WERI-Rb-1 (cell line): ENCODE results near the gene EFCAB6.

Experiments
- DNase-seq: peaks from one replicate; pipeline ENCODE4 v3.0.0-alpha.2; 2020
- H3K27ac ChIP-seq: fragments of 250-450 bp; sonication (Bioruptor Pico); 2 replicates; pipeline ENCODE4 v1.5.1; 2020; ENCODE audit warnings: mild to moderate bottlenecking, moderate library complexity
- H3K27me3 ChIP-seq: fragments of 250-450 bp; sonication (Bioruptor Pico); 2 replicates; pipeline ENCODE4 v1.5.1; 2021; ENCODE audit warnings: mild to moderate bottlenecking, low read depth, moderate library complexity; ENCODE audit not compliant: insufficient read depth, severe bottlenecking
- H3K36me3 ChIP-seq: fragments of 250-450 bp; sonication (Bioruptor Pico); 2 replicates; pipeline ENCODE4 v1.5.1; 2020; ENCODE audit warnings: mild to moderate bottlenecking, moderate library complexity
- H3K4me3 ChIP-seq: 2 replicates; pipeline ENCODE4 v1.5.1; 2011; ENCODE audit warnings: low read depth, mild to moderate bottlenecking, control low read depth, low read length
- H3K9me3 ChIP-seq: fragments of 250-450 bp; sonication (Bioruptor Pico); 2 replicates; pipeline ENCODE4 v1.5.1; 2021; ENCODE audit warnings: mild to moderate bottlenecking, moderate library complexity; ENCODE audit not compliant: severe bottlenecking
- TF ChIP-seq, protein P1 (sequence below): IDR thresholded peaks from 2 replicates; pipeline ENCODE4 v1.5.1; 2011; ENCODE audit warnings: low read depth, mild to moderate bottlenecking, control low read depth, inconsistent platforms, low read length

EFCAB6 gene

DNA sequence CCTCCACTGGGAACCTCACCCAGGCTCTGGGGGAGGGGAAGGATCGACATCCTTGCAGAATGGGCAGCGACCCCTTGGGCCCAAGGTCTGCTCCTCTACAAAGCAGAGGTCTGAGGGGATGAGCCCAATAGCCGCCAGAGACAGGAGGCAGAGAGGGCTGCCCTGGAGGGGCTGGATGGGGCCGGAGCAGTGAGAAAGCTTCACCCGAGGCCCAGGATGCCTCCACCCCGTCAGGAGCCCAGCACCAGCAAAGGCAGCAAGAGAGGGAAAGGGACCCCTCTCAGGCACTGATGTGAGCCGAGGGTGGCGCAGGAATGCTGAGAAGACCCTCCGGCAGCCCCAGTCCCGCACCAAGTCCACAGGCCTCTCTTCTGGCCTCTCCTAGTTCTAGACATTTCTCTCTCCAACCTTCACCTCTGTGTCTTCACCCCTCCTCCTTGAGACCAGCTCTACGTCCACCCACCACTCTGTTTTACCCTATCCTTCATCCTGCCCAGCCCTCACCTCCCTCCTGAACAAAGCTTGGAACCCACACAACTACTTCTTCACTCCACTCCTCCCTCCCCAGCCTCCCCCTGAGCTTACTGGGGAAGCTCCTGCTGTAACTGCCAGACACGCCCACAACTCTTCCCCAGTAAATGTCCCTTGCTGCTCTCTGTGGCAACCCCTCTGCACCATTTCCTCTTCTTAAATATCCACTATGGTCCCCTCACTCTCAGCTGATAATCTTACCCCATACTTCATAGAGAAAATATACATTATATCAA, 268.4 kb downstream of the EFCAB6 start:
- Histone ChIP-seq H3K4me3 (no peak overlapping the region), H3K9me3 (no peaks in the 10 kb centered on the region), H3K27me3 (no peaks in the 10 kb centered on the region), H3K36me3 (no peaks in the 10 kb centered on the region), H3K27ac (no peak overlapping the region)
- TF ChIP-seq, protein P1, sequence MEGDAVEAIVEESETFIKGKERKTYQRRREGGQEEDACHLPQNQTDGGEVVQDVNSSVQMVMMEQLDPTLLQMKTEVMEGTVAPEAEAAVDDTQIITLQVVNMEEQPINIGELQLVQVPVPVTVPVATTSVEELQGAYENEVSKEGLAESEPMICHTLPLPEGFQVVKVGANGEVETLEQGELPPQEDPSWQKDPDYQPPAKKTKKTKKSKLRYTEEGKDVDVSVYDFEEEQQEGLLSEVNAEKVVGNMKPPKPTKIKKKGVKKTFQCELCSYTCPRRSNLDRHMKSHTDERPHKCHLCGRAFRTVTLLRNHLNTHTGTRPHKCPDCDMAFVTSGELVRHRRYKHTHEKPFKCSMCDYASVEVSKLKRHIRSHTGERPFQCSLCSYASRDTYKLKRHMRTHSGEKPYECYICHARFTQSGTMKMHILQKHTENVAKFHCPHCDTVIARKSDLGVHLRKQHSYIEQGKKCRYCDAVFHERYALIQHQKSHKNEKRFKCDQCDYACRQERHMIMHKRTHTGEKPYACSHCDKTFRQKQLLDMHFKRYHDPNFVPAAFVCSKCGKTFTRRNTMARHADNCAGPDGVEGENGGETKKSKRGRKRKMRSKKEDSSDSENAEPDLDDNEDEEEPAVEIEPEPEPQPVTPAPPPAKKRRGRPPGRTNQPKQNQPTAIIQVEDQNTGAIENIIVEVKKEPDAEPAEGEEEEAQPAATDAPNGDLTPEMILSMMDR: no peak
- DNase-seq: no peak

DNA sequence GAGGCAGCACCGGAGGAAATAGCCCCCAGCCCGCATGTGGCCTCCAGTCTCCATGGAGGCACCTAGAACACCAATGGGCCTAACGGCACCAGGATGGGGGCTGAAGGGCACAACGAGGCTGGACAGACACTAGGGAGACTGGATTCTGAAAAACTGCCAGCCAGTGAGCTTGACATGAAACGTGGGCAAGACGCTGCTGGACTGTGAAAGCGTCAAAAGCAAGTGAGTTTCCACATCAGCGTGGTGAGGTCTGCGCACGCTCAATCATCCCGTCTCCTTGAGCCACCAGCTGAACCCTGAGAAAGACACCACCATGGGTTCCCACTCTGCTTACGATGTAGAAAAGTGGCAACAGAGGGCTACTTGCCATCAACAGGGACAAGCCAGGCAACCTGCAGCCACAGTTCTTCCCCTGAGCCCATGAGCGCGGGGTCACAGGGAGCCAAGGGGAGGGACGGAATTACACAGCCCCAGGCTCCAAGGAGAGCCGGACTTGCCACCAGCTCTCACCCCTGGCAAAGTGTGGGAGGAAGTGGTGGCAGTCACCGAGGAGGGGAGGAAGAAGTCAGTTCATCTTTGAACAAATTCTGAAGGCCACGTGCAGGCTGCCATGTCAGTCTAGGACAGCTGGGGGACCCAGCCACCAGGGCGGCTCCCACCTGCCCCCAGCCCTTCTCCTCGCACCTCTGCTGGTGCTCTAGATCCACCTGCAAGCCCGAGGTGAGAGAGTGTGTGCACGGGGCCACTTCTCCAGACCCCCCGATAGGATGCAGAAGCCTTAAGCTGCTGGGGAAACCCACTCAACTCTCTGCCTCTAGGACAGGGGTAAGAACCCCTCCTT, 269.2 kb downstream of the EFCAB6 start:
- H3K27ac ChIP-seq: no peak overlapping the region
- no peaks in the 10 kb centered on the region for H3K36me3 ChIP-seq
- no peaks in the 10 kb centered on the region for H3K27me3 ChIP-seq
- H3K9me3 ChIP-seq: no peaks in the 10 kb centered on the region
- TF ChIP-seq, protein P1: no peak
- no peak overlapping the region for H3K4me3 ChIP-seq
- DNase-seq: no peak

DNA sequence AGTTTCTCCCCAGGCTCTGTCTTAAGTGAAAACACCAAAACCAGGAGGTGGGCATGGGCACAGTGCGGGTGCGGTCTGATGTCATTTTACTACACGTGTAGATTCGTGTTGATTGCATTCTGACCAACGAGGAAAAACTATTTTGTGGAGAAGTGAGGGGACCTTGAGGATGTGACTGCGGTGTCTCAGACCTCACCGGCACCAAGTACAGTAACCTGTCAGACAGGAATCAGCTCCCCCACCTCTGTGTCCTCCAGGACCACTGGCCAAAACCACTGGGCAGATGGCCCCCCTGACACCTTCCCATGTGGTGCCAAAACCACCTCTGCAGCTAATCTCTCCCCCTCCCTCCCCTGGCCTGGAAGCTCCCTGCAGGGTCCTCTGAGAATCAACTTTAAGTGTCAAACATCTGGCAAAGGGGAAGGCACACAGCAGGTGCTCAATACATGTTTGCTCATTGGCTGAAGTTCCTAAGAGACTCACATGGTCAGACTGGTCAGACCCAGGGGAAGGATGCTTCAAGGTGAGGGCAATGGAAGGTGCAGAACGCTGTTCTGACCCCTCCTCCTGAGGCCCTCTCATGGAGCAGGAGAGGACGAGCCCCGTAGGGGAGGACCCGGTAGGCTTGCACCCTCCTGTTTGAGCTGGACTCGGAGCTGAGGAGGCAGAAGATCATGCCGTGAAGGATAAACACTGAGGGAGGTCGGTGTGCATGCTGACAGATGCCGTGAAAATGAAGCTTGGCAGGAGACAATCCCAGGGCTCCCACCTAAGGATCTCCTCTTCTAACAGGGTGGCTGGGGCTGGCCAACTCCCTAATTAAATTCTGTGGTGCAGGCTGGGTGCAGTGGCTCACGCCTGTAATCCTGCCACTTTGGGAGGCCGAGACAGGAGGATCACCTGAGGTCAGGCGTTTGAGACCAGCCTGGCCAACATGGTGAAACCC, 270.4 kb downstream of the EFCAB6 start:
- Histone ChIP-seq H3K27ac (no peak overlapping the region), H3K9me3 (peaks cover 4% of the 10 kb centered on the region), H3K4me3 (no peak overlapping the region), H3K27me3 (no peaks in the 10 kb centered on the region), H3K36me3 (no peaks in the 10 kb centered on the region)
- no peak for DNase-seq
- TF ChIP-seq, protein P1: no peak

DNA sequence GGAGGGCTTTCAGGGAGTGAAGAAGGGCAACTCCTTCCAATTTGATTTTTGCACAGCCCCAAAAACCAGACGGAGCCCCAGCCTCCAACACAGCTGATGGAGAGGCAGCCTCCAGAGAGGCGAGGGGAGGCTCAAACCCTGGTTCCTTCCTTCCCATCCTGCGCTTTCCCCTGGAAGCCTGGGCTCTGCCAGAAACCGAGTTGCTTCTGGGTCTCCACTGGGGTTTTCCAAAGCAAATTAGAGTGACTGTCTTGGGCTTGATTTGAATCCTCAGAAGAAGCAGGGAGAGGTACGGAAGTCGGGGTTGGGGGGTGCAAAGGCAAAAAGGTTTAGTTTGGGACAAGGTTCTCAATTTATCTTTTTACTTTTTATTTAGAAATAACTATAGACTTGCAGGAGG, 271.1 kb downstream of the EFCAB6 start:
- no peak overlapping the region for H3K4me3 ChIP-seq
- H3K36me3 ChIP-seq: no peaks in the 10 kb centered on the region
- no peaks in the 10 kb centered on the region for H3K27me3 ChIP-seq
- no peak for DNase-seq
- no peak overlapping the region for H3K27ac ChIP-seq
- peaks cover 4% of the 10 kb centered on the region for H3K9me3 ChIP-seq
- TF ChIP-seq, protein P1: no peak

DNA sequence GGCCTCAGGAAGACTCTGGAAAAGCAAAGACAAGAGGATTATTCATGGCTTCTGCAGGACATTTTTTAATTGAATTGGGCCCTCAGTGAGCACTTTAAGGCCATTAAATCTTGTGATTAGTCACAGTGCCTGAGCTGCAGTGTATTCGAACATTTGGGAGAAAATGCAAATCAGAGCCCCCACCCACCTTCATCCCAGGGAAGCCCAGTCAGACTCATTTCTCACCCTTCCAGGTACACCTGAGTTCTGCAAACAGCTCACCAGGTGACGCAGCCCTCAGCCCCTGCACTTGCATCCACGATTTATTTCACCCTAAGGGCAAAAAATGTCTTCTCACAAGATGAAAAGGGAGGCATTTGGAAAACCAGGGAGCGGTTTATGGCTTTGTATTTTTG, 271.6 kb downstream of the EFCAB6 start:
- Histone ChIP-seq H3K27ac (no peak overlapping the region), H3K4me3 (no peak overlapping the region), H3K9me3 (peaks cover 4% of the 10 kb centered on the region), H3K27me3 (no peaks in the 10 kb centered on the region), H3K36me3 (no peaks in the 10 kb centered on the region)
- peak; percentile 34 for DNase-seq
- TF ChIP-seq, protein P1: no peak
